Measurements from ENCODE around the gene LCTL.

- TF ChIP-seq SIN3A (IDR thresholded peaks at IDR 0.05; ENCODE audit: borderline replicate concordance, insufficient read depth, low read length) (no peak), POLR2AphosphoS5 (IDR thresholded peaks at IDR 0.05; ENCODE audit: low read depth, low read length) (no peak)
These were observed 4.5 kb upstream of the LCTL start for GRCh38 chr15:66570327-66570726.
